Testis (tissue), 3 donors: Measurements from ENCODE around the gene BEGAIN. TPM values are rescaled to one million over a fixed set of nuclear protein-coding genes. Genes with fewer than 3 reads are reported as not detected.

ENCODE experiments used
- DNase-seq: peaks from one replicate; pipeline ENCODE4 v3.0.0-alpha.2; 2019
- H3K27ac ChIP-seq, 2 donors: fragments of 200-600 bp; sonication (generic); one replicate each; pipeline ENCODE4 v1.5.1; 2019
- H3K27me3 ChIP-seq: fragments of 200-600 bp; sonication (generic); one replicate; pipeline ENCODE4 v1.5.1; 2019
- H3K36me3 ChIP-seq: fragments of 200-600 bp; sonication (generic); one replicate; pipeline ENCODE4 v1.5.1; 2017; ENCODE audit warnings: low read depth; ENCODE audit errors: missing control alignments
- H3K4me1 ChIP-seq: fragments of 200-600 bp; sonication (generic); one replicate; pipeline ENCODE4 v1.5.1; 2019
- H3K4me3 ChIP-seq, 2 donors: fragments of 200-600 bp; sonication (generic); one replicate each; pipeline ENCODE4 v1.5.1; 2017 to 2019
- H3K9me3 ChIP-seq: fragments of 200-600 bp; sonication (generic); one replicate; pipeline ENCODE4 v1.5.1; 2017
- CTCF ChIP-seq, 3 experiments: fragments of 450-650 bp in 2 of 3; fragments of 200-600 bp in 1 of 3; sonication (generic) in 1 of 3; IDR thresholded peaks; one replicate each; pipeline ENCODE4 v1.5.1; 2016 to 2019; ENCODE audit warnings: antibody characterized with exemption in 3 of 3, mild to moderate bottlenecking in 2 of 3, moderate library complexity in 1 of 3
- POLR2A ChIP-seq: fragments of 450-650 bp; IDR thresholded peaks from one replicate; pipeline ENCODE4 v1.6.1; 2017; ENCODE audit warnings: antibody characterized with exemption, mild to moderate bottlenecking, moderate library complexity
- WGBS, 2 donors: methylation state at CpG; one replicate each; pipeline ENCODE4 v1.1.5; 2018; 5-methylcytosine and 5-hydroxymethylcytosine counted together
- intact Hi-C: fragments of 100-400 bp; cut with DNase I; formaldehyde crosslinking; loops from one replicate; pipeline ENCODE4 v1.15.1; 2023; ENCODE audit warnings: low total_unique reads
- polyA plus RNA-seq: library from polyadenylated mRNA; stranded (reverse); fragments of 350-450 nt; fragmentation: Illumina TruSeq; extraction: RNeasy Lipid Tissue Mini Kit (QIAGEN cat#74804); gene quantifications from one replicate; pipeline ENCODE4 v1.2.3, GENCODE V29; 2014; ENCODE audit warnings: low read depth, low replicate concordance; ENCODE audit not compliant: insufficient read depth
- small RNA-seq, 2 donors: library from RNA; depleted of rRNA; stranded (forward); fragments of <200 nt; gene quantifications; one replicate each; pipeline ENCODE3, GENCODE V24; 2016
- total RNA-seq, 2 donors: library from RNA; depleted of rRNA; stranded (reverse); fragments of >200 nt; gene quantifications; one replicate each; pipeline ENCODE4 v1.2.3, GENCODE V29; 2016

The BEGAIN gene
- total and polyA plus RNA-seq, 3 donors from 2014 or later = 4.5 to 7.6 (median 6.9) TPM

- Histone ChIP-seq H3K4me1 (no peaks in the 10 kb centered on the region), H3K36me3 (no peaks in the 10 kb centered on the region), H3K27ac (no peak overlapping the region), H3K27me3 (no peaks in the 10 kb centered on the region), H3K4me3 (no peak overlapping the region), H3K9me3 (no peaks in the 10 kb centered on the region)
- 72 to 81% methylated on average over 4 of the region's 4 CpGs for WGBS, 2 donors
- TF ChIP-seq CTCF (IDR thresholded peaks at IDR 0.05) (no peak), POLR2A (no peak)
- DNase-seq = no peak
- intact Hi-C loops = no loop called here
Measured at GRCh38 chr14:100494645-100495044, 92.6 kb downstream of the BEGAIN start.

- no peak for TF ChIP-seq POLR2A
- TF ChIP-seq CTCF (IDR thresholded peaks at IDR 0.05) = no peak
- Histone ChIP-seq H3K4me1 (no peaks in the 10 kb centered on the region), H3K4me3 (no peak overlapping the region), H3K27ac (no peak overlapping the region), H3K27me3 (no peaks in the 10 kb centered on the region), H3K9me3 (no peaks in the 10 kb centered on the region), H3K36me3 (no peaks in the 10 kb centered on the region)
- intact Hi-C loops = no loop called here
- WGBS, 2 donors = 91 to 93% methylated on average over 3 to 4 of the region's 4 CpGs
- no peak for DNase-seq
Measured at GRCh38 chr14:100490252-100490651, 97.0 kb downstream of the BEGAIN start.

GRCh38 chr14:100488057-100488456 lies 99.2 kb downstream of the BEGAIN start:
- no peak overlapping the region for H3K27ac ChIP-seq
- TF ChIP-seq CTCF (IDR thresholded peaks at IDR 0.05) (no peak), POLR2A (no peak)
- H3K27me3 ChIP-seq = no peaks in the 10 kb centered on the region
- no peaks in the 10 kb centered on the region for H3K9me3 ChIP-seq
- peak; percentile 38 for DNase-seq
- no peaks in the 10 kb centered on the region for H3K4me1 ChIP-seq
- no peak overlapping the region for H3K4me3 ChIP-seq
- no peaks in the 10 kb centered on the region for H3K36me3 ChIP-seq
- intact Hi-C loops = no loop called here
- 56 to 66% methylated on average over 5 to 7 of the region's 7 CpGs for WGBS, 2 donors

GRCh38 chr14:100487304-100487703 lies 99.9 kb downstream of the BEGAIN start:
- Histone ChIP-seq H3K36me3 (no peaks in the 10 kb centered on the region), H3K4me3 (no peak overlapping the region), H3K4me1 (no peaks in the 10 kb centered on the region), H3K27ac (no peak overlapping the region), H3K9me3 (no peaks in the 10 kb centered on the region), H3K27me3 (no peaks in the 10 kb centered on the region)
- TF ChIP-seq CTCF (IDR thresholded peaks at IDR 0.05) = no peak
- TF ChIP-seq POLR2A = no peak
- intact Hi-C loops = no loop called here
- DNase-seq = no peak

Small RNA genes within 50 kb of the gene (small RNA-seq; reads per million reads assigned to genes)
- gene RN7SKP92 = 0 reads per million in 2 donors

Other genes starting within 250 kb of the BEGAIN start
- 10 to 100 TPM; 12.9 to 18.2 TPM for gene WDR25, start 210.9 kb downstream of the BEGAIN start, total RNA-seq
- gene WDR25, start 210.9 kb downstream of the BEGAIN start, polyA plus RNA-seq = 12.8 TPM
- 100 to 1,000 TPM in 1 of 2 donors, 10 to 100 TPM in 1; 59.4 to 109 TPM for gene DLK1, start 139.5 kb upstream of the BEGAIN start, total RNA-seq
- gene DLK1, start 139.5 kb upstream of the BEGAIN start, polyA plus RNA-seq = 45.6 TPM
- gene MEG3, start 238.7 kb upstream of the BEGAIN start, total RNA-seq = 100 to 1,000 TPM; 228 to 324 TPM
- gene MEG3, start 238.7 kb upstream of the BEGAIN start, polyA plus RNA-seq = 107 TPM